ENCODE results near the gene GRIA2. TPM values are rescaled to one million over a fixed set of nuclear protein-coding genes. Genes with fewer than 3 reads are reported as not detected.

Gene GRIA2
- total RNA-seq, 1 donor, result not detected

DNA sequence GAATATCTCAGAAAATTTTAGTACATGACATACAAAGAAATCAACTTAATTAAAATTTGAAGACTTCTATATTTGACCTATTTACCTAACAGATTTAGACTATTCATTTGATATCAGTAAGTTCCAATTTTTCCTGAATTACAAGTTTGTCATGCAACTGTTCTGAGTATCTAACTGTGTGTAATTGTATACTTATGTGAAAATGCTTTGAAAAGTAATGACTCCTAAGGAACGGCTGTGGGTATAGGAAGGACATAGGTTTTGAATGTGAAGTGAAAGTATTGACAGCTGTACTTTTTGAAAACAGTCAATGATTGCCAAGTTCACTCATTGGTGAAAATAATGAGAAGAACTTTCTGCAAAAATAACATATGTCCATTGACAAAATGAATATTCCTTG is 2.9 kb downstream of the GRIA2 start:
- no peak for DNase-seq (ENCODE audit: low read depth)
- TF ChIP-seq, protein P1, sequence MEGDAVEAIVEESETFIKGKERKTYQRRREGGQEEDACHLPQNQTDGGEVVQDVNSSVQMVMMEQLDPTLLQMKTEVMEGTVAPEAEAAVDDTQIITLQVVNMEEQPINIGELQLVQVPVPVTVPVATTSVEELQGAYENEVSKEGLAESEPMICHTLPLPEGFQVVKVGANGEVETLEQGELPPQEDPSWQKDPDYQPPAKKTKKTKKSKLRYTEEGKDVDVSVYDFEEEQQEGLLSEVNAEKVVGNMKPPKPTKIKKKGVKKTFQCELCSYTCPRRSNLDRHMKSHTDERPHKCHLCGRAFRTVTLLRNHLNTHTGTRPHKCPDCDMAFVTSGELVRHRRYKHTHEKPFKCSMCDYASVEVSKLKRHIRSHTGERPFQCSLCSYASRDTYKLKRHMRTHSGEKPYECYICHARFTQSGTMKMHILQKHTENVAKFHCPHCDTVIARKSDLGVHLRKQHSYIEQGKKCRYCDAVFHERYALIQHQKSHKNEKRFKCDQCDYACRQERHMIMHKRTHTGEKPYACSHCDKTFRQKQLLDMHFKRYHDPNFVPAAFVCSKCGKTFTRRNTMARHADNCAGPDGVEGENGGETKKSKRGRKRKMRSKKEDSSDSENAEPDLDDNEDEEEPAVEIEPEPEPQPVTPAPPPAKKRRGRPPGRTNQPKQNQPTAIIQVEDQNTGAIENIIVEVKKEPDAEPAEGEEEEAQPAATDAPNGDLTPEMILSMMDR (IDR thresholded peaks at IDR 0.05; ENCODE audit: insufficient read depth, low read length), result no peak
- no peak overlapping the region for H3K4me3 ChIP-seq (ENCODE audit: low read depth, low read length)

- DNase-seq (ENCODE audit: low read depth), result no peak
- TF ChIP-seq, protein P1 (IDR thresholded peaks at IDR 0.05; ENCODE audit: insufficient read depth, low read length), result no peak
- no peak overlapping the region for H3K4me3 ChIP-seq (ENCODE audit: low read depth, low read length)
These were observed 4.6 kb downstream of the GRIA2 start for GRCh38 chr4:157225096-157225495.

DNA sequence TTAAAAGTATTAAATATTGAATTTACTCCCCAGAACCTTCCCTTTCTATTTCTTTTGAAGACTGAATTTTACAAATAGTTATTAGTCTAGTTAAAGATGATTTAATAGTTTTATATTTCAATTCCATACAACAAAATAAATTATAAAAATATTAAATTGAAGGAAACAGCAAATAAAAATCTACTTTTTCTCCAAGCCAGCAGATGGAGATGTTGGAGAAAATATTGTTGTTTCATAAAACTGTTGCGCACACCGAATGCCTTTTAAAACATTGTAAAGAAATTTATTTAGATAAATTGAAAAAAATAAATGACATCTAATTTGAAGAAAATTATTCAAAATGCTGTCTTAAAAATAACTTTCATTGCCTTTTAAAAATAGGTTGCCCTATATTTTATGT is 5.5 kb downstream of the GRIA2 start:
- no peak overlapping the region for H3K4me3 ChIP-seq (ENCODE audit: low read depth, low read length)
- no peak for DNase-seq (ENCODE audit: low read depth)
- TF ChIP-seq, protein P1 (IDR thresholded peaks at IDR 0.05; ENCODE audit: insufficient read depth, low read length), result no peak

- TF ChIP-seq, protein P1 (IDR thresholded peaks at IDR 0.05; ENCODE audit: insufficient read depth, low read length), result no peak
- H3K4me3 ChIP-seq (ENCODE audit: low read depth, low read length), result no peak overlapping the region
- no peak for DNase-seq (ENCODE audit: low read depth)
These were observed 6.1 kb downstream of the GRIA2 start for GRCh38 chr4:157226601-157227000.

DNA sequence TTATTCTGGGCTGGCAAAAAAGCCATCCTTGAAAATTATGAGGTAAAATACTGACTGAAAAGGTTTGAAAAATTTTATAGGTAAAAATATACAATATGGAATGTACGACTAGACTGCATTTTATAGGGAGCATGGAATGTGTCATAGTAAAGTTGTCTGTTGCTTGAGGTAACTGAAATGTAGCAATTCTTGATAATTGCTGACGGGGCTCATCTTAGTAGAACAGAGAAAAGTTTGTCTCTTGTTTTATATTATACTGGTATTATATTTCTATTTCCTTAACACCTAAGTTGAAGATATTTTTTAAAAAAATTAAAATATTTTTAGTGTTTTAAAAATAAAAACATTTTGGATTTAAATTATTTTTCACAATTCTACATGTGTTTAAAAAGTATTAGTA is 11.0 kb downstream of the GRIA2 start:
- no peak for DNase-seq (ENCODE audit: low read depth)
- TF ChIP-seq, protein P1 (IDR thresholded peaks at IDR 0.05; ENCODE audit: insufficient read depth, low read length), result no peak
- H3K4me3 ChIP-seq (ENCODE audit: low read depth, low read length), result no peak overlapping the region

GRCh38 chr4:157242871-157243270 is 22.3 kb downstream of the GRIA2 start:
- no peak for DNase-seq (ENCODE audit: low read depth)
- TF ChIP-seq, protein P1 (IDR thresholded peaks at IDR 0.05; ENCODE audit: insufficient read depth, low read length), result no peak

GRCh38 chr4:157244348-157244747 is 23.8 kb downstream of the GRIA2 start:
- no peak for DNase-seq (ENCODE audit: low read depth)
- TF ChIP-seq, protein P1 (IDR thresholded peaks at IDR 0.05; ENCODE audit: insufficient read depth, low read length), result no peak
- no peak overlapping the region for H3K4me3 ChIP-seq (ENCODE audit: low read depth, low read length)

More at GRCh38 chr4:157242871-157243270, 22.3 kb downstream of the GRIA2 start:
- H3K4me3 ChIP-seq (ENCODE audit: low read depth, low read length), result no peak overlapping the region

Data from fibroblast of the aortic adventitia (primary cell).